SU-DHL-6 (cell line): ENCODE data around the gene AIMP1.

Experiments
- H2AFZ ChIP-seq: fragments of 200-600 bp; sonication (generic); 2 replicates; pipeline ENCODE4 v1.6.1; 2014; ENCODE audit warnings: low read depth, mild to moderate bottlenecking, moderate library complexity, mixed read lengths, antibody characterized with exemption, low read length; ENCODE audit not compliant: severe bottlenecking
- H3F3A ChIP-seq: fragments of 200-600 bp; shearing (Covaris generic); 2 replicates; pipeline ENCODE4 v1.6.0; 2016; ENCODE audit warnings: antibody characterized with exemption, mild to moderate bottlenecking; ENCODE audit not compliant: insufficient read depth
- H3K27ac ChIP-seq: fragments of 200-600 bp; sonication (generic); 2 replicates; pipeline ENCODE4 v1.5.1; 2016; ENCODE audit warnings: low read depth, mild to moderate bottlenecking, low read length, moderate library complexity, mixed read lengths
- H3K27me3 ChIP-seq: fragments of 200-600 bp; sonication (generic), shearing (Covaris generic); 2 replicates; pipeline ENCODE4 v1.6.0; 2014; ENCODE audit warnings: mild to moderate bottlenecking, low read length
- H3K36me3 ChIP-seq: fragments of 200-600 bp; sonication (generic); 2 replicates; pipeline ENCODE4 v1.6.1; 2014; ENCODE audit warnings: mild to moderate bottlenecking, low read length, mixed read lengths
- H3K4me2 ChIP-seq: fragments of 300-600, 200-600 bp; shearing (Covaris generic), sonication (generic); 2 replicates; pipeline ENCODE4 v1.6.0; 2014; ENCODE audit warnings: low read length, low read depth, mild to moderate bottlenecking; ENCODE audit not compliant: poor library complexity, severe bottlenecking
- H3K4me3 ChIP-seq: fragments of 200-600 bp; sonication (generic); 2 replicates; pipeline ENCODE4 v1.5.1; 2014; ENCODE audit warnings: antibody characterized with exemption, low read length, mild to moderate bottlenecking, mixed read lengths; ENCODE audit not compliant: insufficient read depth, poor library complexity, severe bottlenecking
- H3K79me2 ChIP-seq: fragments of 200-600 bp; sonication (generic); 2 replicates; pipeline ENCODE4 v1.6.1; 2014; ENCODE audit warnings: mild to moderate bottlenecking, low read length, moderate library complexity; ENCODE audit not compliant: insufficient read depth
- H3K9ac ChIP-seq: fragments of 200-600 bp; sonication (generic); 2 replicates; pipeline ENCODE4 v1.7.0; 2014; ENCODE audit warnings: mild to moderate bottlenecking, low read length
- H3K9me2 ChIP-seq: fragments of 200-600 bp; sonication (generic); replicated peaks from 2 replicates; pipeline ENCODE4 v1.6.1; 2014; ENCODE audit warnings: low read length; ENCODE audit not compliant: insufficient read depth
- H3K9me3 ChIP-seq: fragments of 200-600 bp; sonication (generic); 2 replicates; pipeline ENCODE4 v1.6.1; 2014; ENCODE audit warnings: low read length, mixed read lengths; ENCODE audit not compliant: insufficient read depth
- H4K20me1 ChIP-seq: fragments of 200-600 bp; sonication (generic); 2 replicates; pipeline ENCODE4 v1.6.1; 2014; ENCODE audit warnings: low read depth, mild to moderate bottlenecking, antibody characterized with exemption, low read length, moderate library complexity, mixed read lengths
- EZH2phosphoT487 ChIP-seq: fragments of 200-600 bp; sonication (generic), shearing (Covaris generic); conservative IDR thresholded peaks from 2 replicates; pipeline ENCODE4 v1.6.1; 2018; ENCODE audit warnings: mild to moderate bottlenecking, antibody characterized with exemption, low read length, moderate library complexity, mixed read lengths
- TF ChIP-seq, protein P1 (sequence below): fragments of 200-600 bp; sonication (generic); IDR thresholded peaks from one replicate; pipeline ENCODE4 v1.5.1; 2017; ENCODE audit warnings: antibody characterized with exemption, mild to moderate bottlenecking, low read length, moderate library complexity; ENCODE audit not compliant: insufficient read depth, poor library complexity, severe bottlenecking

AIMP1 gene

DNA sequence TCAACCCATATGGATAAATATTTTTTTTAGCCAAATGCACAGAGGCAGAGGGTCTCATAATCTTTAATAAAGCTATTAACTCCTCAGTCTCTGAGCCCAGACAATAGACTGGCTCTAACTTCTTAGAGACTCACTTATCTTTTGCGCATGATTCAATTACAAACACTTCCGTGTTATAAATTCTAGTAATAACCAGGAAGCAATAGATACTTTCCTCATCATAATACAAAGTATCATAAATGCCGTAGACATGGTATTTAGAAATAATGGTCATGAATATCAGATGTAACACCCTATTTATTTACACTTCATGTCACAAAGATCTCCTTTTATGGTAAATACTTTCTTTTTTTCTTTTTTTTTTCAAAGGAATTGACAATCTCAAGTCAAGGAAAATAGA lies 56.7 kb downstream of the AIMP1 start:
- Histone ChIP-seq H3K79me2 (no peaks in the 10 kb centered on the region), H3K4me2 (no peak overlapping the region), H3K9me3 (no peaks in the 10 kb centered on the region), H3K36me3 (no peaks in the 10 kb centered on the region), H3K9ac (no peak overlapping the region), H3K9me2 (no peaks in the 10 kb centered on the region), H3K27me3 (no peaks in the 10 kb centered on the region), H4K20me1 (no peaks in the 10 kb centered on the region), H3K27ac (no peak overlapping the region), H2AFZ (no peak overlapping the region), H3F3A (no peaks in the 10 kb centered on the region), H3K4me3 (no peak overlapping the region)
- TF ChIP-seq, protein P1, sequence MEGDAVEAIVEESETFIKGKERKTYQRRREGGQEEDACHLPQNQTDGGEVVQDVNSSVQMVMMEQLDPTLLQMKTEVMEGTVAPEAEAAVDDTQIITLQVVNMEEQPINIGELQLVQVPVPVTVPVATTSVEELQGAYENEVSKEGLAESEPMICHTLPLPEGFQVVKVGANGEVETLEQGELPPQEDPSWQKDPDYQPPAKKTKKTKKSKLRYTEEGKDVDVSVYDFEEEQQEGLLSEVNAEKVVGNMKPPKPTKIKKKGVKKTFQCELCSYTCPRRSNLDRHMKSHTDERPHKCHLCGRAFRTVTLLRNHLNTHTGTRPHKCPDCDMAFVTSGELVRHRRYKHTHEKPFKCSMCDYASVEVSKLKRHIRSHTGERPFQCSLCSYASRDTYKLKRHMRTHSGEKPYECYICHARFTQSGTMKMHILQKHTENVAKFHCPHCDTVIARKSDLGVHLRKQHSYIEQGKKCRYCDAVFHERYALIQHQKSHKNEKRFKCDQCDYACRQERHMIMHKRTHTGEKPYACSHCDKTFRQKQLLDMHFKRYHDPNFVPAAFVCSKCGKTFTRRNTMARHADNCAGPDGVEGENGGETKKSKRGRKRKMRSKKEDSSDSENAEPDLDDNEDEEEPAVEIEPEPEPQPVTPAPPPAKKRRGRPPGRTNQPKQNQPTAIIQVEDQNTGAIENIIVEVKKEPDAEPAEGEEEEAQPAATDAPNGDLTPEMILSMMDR, result no peak
- TF ChIP-seq EZH2phosphoT487, result no peak

DNA sequence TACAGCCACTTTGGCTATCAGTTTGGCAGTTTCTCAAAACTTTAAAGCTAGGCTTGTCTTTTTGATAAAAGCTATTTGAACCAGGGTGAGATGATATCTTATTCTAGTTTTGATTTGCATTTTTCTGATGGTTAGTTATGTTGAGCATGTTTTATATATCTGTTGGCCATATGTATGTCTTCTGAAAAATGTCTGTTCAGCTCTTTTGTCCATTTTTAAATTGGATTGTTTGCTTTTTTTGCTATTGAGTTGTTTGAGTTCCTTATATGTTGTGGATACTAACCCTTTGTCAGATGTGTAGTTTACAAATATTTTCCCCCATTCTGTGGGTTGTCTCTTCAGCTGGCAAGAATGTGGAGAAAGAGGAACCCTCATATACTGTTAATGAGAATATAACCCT lies 63.8 kb downstream of the AIMP1 start:
- no peaks in the 10 kb centered on the region for H4K20me1 ChIP-seq
- H3K9me3 ChIP-seq, result no peaks in the 10 kb centered on the region
- TF ChIP-seq, protein P1, result no peak
- TF ChIP-seq EZH2phosphoT487, result no peak
- no peak overlapping the region for H3K9ac ChIP-seq
- H3K4me2 ChIP-seq, result no peak overlapping the region
- no peaks in the 10 kb centered on the region for H3K9me2 ChIP-seq
- H3K79me2 ChIP-seq, result no peaks in the 10 kb centered on the region
- no peaks in the 10 kb centered on the region for H3K27me3 ChIP-seq
- H3K4me3 ChIP-seq, result no peak overlapping the region
- no peaks in the 10 kb centered on the region for H3K36me3 ChIP-seq
- H3F3A ChIP-seq, result no peaks in the 10 kb centered on the region
- no peak overlapping the region for H3K27ac ChIP-seq
- no peak overlapping the region for H2AFZ ChIP-seq

GRCh38 chr4:106384878-106385277 lies 68.5 kb downstream of the AIMP1 start:
- no peaks in the 10 kb centered on the region for H3K9me3 ChIP-seq
- H3K79me2 ChIP-seq, result no peaks in the 10 kb centered on the region
- TF ChIP-seq, protein P1, result no peak
- TF ChIP-seq EZH2phosphoT487, result no peak
- H4K20me1 ChIP-seq, result no peaks in the 10 kb centered on the region
- H3K4me2 ChIP-seq, result no peak overlapping the region
- H2AFZ ChIP-seq, result no peak overlapping the region
- no peaks in the 10 kb centered on the region for H3F3A ChIP-seq
- H3K27me3 ChIP-seq, result no peaks in the 10 kb centered on the region
- no peak overlapping the region for H3K9ac ChIP-seq
- no peak overlapping the region for H3K27ac ChIP-seq
- H3K36me3 ChIP-seq, result no peaks in the 10 kb centered on the region
- no peak overlapping the region for H3K4me3 ChIP-seq
- no peaks in the 10 kb centered on the region for H3K9me2 ChIP-seq

DNA sequence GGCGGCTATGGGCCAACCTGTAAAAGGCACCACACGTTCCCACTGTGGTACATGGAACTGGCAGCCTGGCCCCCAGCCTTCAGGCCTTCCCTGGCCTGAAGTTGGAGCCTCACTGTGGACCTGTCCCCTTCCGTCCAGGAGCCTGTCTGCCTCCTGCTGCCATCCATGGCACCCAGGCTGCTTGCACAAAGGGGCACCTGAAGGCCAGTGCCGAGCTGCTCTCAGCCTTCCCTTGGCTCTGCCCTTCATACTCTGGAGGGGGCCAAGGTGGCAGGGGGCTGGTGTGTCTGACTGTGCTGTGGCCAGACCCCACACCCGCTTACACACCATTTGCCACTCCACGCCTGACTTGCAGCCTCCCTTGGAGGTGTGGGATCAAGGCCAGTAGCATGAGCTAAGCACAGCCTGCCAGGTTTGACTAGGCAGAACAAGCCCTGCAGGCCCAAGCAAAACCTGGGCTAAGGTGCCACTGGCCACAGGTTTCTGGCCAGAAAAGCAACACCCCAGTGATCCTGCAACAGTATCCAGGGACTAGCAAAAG lies 69.6 kb downstream of the AIMP1 start:
- Histone ChIP-seq H3K79me2 (no peaks in the 10 kb centered on the region), H3F3A (no peaks in the 10 kb centered on the region), H3K4me2 (no peak overlapping the region), H3K27me3 (no peaks in the 10 kb centered on the region), H3K27ac (no peak overlapping the region), H3K36me3 (no peaks in the 10 kb centered on the region), H3K9ac (no peak overlapping the region), H3K9me3 (no peaks in the 10 kb centered on the region), H4K20me1 (no peaks in the 10 kb centered on the region), H3K4me3 (no peak overlapping the region), H3K9me2 (no peaks in the 10 kb centered on the region), H2AFZ (no peak overlapping the region)
- no peak for TF ChIP-seq EZH2phosphoT487
- TF ChIP-seq, protein P1, result no peak
